AG04450 (cell line): Measurements from ENCODE around the gene GPR65. TPM values are rescaled to one million over a fixed set of nuclear protein-coding genes. Genes with fewer than 3 reads are reported as not detected.

Experiments
- CTCF ChIA-PET: fragments of 300-600, 350-600 bp; formaldehyde crosslinking; extraction: SDS; loops from one replicate; lab custom pipeline; 2022; ENCODE audit warnings: antibody characterized with exemption, inconsistent platforms; lab: Charles Lee
- POLR2A ChIA-PET: fragments of 350-600 bp; formaldehyde crosslinking; extraction: SDS; loops from one replicate; lab custom pipeline; 2021; ENCODE audit warnings: antibody characterized with exemption, inconsistent platforms; lab: Yijun Ruan, JAX
- DNase-seq: peaks from one replicate; pipeline ENCODE4 v3.0.0-alpha.2; 2011; ENCODE audit warnings: low read depth, low spot score
- H3K27ac ChIP-seq: one replicate; pipeline ENCODE4 v1.5.1; 2012; ENCODE audit warnings: low read depth, low read length, control low read depth
- H3K27me3 ChIP-seq: one replicate; pipeline ENCODE4 v1.6.0; 2012; ENCODE audit warnings: low read length; ENCODE audit not compliant: control insufficient read depth, insufficient read depth
- H3K4me3 ChIP-seq: 2 replicates; pipeline ENCODE4 v1.5.1; 2011; ENCODE audit warnings: mild to moderate bottlenecking, low read depth, low read length, control low read depth
- H3K9me3 ChIP-seq: 2 replicates; pipeline ENCODE4 v1.5.1; 2012; ENCODE audit warnings: low read length; ENCODE audit not compliant: control insufficient read depth, insufficient read depth
- polyA plus RNA-seq: library from polyadenylated mRNA; depleted of rRNA; stranded (reverse); fragments of >200 nt; gene quantifications from 2 replicates; pipeline ENCODE4 v1.2.3, GENCODE V29; 2011
- TF ChIP-seq, protein P1 (sequence below): IDR thresholded peaks from 2 replicates; pipeline ENCODE4 v1.5.1; 2011; ENCODE audit warnings: low read depth, low read length, control low read depth, inconsistent platforms

GPR65 gene
- polyA plus RNA-seq, 1 experiment = 0.04 TPM

DNA sequence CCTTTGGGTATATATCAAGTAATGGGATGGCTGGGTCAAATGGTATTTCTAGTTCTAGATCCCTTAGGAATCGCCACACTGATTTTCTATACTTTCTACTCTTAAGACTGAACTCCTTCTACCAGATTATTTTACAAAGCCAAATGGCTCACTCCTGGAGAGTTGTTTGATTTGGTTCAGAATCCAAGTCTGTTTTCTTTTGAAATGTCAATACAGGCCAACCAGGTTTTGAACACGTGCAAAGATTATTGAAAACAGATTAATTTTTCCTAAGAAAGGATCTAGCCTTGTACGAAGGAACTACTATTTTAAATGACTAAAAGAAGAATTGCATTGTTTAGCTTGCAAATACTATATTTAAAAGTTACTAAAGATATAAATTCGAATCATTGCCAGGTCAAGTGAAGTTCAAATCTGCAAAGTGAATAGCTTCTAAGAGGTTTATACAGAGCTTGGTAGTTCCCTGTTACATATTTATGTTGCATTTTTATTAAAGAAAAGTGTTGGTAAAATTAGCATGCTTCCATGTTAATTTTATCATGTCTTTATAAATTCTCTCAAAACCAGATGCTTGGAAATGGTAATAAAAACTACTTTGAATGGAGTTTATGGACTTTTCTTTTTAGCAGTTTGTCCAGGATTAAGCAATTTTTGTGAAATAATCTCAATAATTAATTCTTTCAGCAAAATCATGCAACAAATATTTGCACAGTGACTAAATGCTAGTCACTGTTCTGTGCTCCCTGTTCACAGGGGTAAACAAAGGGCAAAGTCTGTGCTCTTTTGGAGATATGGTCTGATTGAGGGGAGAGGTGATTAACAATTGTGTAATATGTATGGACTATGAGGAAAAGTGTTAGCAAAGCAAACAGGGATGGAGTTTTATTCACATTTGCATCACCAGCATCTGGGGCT lies 38.9 kb downstream of the GPR65 start:
- DNase-seq = no peak
- ChIA-PET CTCF (no interaction called here), POLR2A (no interaction called here)
- H3K9me3 ChIP-seq = no peaks in the 10 kb centered on the region
- no peak overlapping the region for H3K4me3 ChIP-seq
- H3K27me3 ChIP-seq = no peaks in the 10 kb centered on the region
- TF ChIP-seq, protein P1, sequence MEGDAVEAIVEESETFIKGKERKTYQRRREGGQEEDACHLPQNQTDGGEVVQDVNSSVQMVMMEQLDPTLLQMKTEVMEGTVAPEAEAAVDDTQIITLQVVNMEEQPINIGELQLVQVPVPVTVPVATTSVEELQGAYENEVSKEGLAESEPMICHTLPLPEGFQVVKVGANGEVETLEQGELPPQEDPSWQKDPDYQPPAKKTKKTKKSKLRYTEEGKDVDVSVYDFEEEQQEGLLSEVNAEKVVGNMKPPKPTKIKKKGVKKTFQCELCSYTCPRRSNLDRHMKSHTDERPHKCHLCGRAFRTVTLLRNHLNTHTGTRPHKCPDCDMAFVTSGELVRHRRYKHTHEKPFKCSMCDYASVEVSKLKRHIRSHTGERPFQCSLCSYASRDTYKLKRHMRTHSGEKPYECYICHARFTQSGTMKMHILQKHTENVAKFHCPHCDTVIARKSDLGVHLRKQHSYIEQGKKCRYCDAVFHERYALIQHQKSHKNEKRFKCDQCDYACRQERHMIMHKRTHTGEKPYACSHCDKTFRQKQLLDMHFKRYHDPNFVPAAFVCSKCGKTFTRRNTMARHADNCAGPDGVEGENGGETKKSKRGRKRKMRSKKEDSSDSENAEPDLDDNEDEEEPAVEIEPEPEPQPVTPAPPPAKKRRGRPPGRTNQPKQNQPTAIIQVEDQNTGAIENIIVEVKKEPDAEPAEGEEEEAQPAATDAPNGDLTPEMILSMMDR = no peak
- H3K27ac ChIP-seq = no peak overlapping the region

DNA sequence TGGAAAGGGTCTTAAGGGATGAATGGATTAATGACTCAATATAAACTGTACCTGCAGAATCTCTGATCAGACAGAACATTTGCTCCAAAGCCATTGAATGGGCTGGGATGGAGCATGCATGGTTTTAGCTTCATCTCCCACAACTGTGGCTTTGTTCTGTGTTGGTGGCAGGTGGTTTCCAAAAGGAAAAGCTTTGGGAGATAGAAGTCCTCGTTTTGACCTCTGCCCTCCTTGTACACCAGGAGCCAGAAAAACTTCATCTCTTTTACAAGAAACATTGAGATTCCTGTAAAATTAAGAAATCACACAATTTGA lies 39.5 kb downstream of the GPR65 start:
- no peak overlapping the region for H3K4me3 ChIP-seq
- DNase-seq = no peak
- H3K9me3 ChIP-seq = no peaks in the 10 kb centered on the region
- no peaks in the 10 kb centered on the region for H3K27me3 ChIP-seq
- ChIA-PET CTCF (interaction anchor here (0.6 kb wide), 1 partner anchor 31 kb away, joined by 3 read pairs; no protein-coding TSS in a partner anchor), POLR2A (no interaction called here)
- no peak overlapping the region for H3K27ac ChIP-seq
- TF ChIP-seq, protein P1 = no peak

DNA sequence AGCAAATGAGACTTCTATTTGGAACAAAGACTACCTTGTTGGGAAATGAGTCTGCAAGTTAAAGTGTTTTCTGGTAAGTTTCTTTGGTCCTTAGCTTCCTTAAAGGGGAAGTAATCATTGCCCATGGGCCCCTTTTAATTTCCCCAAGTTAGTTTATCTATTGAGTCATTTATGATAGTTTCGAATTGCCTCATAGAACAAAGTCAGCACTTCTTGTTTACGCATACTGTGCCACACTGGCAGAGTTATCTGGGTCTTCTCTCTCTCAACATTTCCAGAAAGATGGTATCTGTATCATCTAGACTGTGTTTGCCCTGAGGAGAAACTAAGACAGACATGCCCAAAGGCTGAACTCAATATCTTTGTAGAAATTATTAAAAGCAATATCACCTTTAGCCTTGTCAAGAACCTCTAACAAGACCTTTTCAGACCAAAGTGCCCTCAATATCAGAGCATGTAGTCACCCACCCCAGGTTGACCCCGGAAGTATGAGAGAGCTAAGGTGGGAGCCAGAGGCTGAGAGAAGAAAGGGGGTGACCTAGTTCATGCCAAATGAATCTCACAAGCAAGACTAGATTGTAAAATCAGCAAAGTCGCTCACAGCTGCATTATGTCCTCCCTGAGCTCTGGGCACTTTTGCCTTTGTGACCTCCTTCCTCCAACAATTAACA lies 40.0 kb downstream of the GPR65 start:
- ChIA-PET CTCF (interaction anchor here (0.6 kb wide), 1 partner anchor 32 kb away, joined by 3 read pairs; no protein-coding TSS in a partner anchor), POLR2A (no interaction called here)
- H3K4me3 ChIP-seq = no peak overlapping the region
- no peak overlapping the region for H3K27ac ChIP-seq
- H3K9me3 ChIP-seq = no peaks in the 10 kb centered on the region
- TF ChIP-seq, protein P1 = no peak
- DNase-seq = no peak
- H3K27me3 ChIP-seq = no peaks in the 10 kb centered on the region

DNA sequence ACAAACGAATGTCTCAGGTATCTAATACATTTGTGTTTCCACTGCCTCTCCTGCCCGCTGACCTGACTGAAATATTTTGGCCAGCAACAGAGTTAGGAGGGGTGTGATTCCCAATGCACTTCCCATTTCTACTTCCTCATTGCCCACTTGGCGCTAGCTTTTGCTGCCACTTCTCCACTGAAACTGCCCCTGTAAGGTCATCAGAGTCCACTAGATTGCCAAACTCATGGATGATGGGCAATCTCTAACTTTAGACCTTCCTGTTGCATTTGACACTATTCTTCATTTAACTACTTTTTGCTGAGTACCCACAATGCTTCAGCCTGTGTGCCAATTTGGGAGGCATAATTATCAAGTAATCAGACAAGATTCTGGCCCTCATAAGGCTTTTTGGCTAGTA lies 40.8 kb downstream of the GPR65 start:
- TF ChIP-seq, protein P1 = no peak
- Histone ChIP-seq H3K27me3 (no peaks in the 10 kb centered on the region), H3K27ac (no peak overlapping the region), H3K9me3 (no peaks in the 10 kb centered on the region), H3K4me3 (no peak overlapping the region)
- ChIA-PET CTCF (no interaction called here), POLR2A (no interaction called here)
- no peak for DNase-seq

DNA sequence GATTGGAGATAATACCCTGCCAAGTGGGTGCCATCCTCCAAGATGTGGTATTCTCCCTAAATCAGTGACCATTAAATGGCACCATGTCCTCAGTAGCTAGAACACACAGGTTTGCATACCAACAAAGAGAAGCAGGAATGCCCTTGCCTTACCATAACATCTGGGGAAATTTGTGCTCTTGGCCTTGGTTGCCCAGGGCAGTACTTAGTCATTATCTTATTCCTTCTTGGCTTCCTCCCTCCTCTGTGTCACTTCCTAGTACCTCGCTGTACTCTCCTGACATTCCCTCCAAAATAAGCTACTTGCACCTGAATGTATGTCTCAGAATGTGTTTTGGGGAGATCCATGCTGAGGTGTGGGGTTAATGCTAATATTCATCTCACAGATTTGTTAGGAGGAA lies 43.4 kb downstream of the GPR65 start:
- no peaks in the 10 kb centered on the region for H3K27me3 ChIP-seq
- CTCF ChIA-PET = interaction anchor here (1.5 kb wide), 1 partner anchor 34 kb away, joined by 3 read pairs; no protein-coding TSS in a partner anchor
- H3K27ac ChIP-seq = no peak overlapping the region
- no peak overlapping the region for H3K4me3 ChIP-seq
- DNase-seq = no peak
- no peaks in the 10 kb centered on the region for H3K9me3 ChIP-seq
- TF ChIP-seq, protein P1 = no peak
- POLR2A ChIA-PET = no interaction called here
